ENCODE measurements around the gene KCND2.

Gene KCND2

DNA sequence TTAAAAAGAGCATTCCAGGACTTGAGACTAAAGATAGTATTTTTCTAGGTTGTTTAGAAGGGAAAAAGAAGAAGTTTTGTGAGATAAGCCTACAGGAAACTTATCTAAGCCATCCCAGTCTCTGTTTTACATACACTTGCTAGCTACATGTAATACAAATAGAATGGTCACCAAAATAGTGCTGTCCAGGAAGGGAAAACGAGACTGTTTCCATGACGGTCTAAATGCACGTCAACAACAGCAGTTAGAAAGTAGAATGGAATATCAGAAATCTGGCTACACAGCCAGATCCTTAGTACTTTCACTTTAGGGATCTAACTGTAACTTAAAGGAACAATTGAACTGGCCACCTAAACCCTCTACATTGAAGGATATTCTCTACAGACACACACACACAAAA lies 467.4 kb downstream of the KCND2 start:
- no peak for DNase-seq (ENCODE audit: low spot score)
- in situ Hi-C loops (cut with MboI; ENCODE audit: low sequenced_read_pairs, unreplicated experiment): loop anchor here (25.0 kb wide), 2 partner anchors 478 to 803 kb away; partner anchors contain the start of gene KCND2
- TF ChIP-seq CTCF (IDR thresholded peaks at IDR 0.05; ENCODE audit: borderline replicate concordance, control extremely low read depth, extremely low read depth, insufficient read depth, missing control alignments): no peak

- no peak for DNase-seq (ENCODE audit: low spot score)
- in situ Hi-C loops (cut with MboI; ENCODE audit: low sequenced_read_pairs, unreplicated experiment): loop anchor here (25.0 kb wide), 2 partner anchors 479 to 804 kb away; partner anchors contain the start of gene KCND2
- TF ChIP-seq CTCF (IDR thresholded peaks at IDR 0.05; ENCODE audit: borderline replicate concordance, control extremely low read depth, extremely low read depth, insufficient read depth, missing control alignments): no peak
These were observed 468.5 kb downstream of the KCND2 start for GRCh38 chr7:120741371-120742042.

- in situ Hi-C loops (cut with MboI; ENCODE audit: low sequenced_read_pairs, unreplicated experiment): loop anchor here (25.0 kb wide), 2 partner anchors 480 to 805 kb away; partner anchors contain the start of gene KCND2
- TF ChIP-seq CTCF (IDR thresholded peaks at IDR 0.05; ENCODE audit: borderline replicate concordance, control extremely low read depth, extremely low read depth, insufficient read depth, missing control alignments): no peak
- no peak for DNase-seq (ENCODE audit: low spot score)
These were observed 469.4 kb downstream of the KCND2 start for GRCh38 chr7:120742372-120742771.

- no peak for DNase-seq (ENCODE audit: low spot score)
- TF ChIP-seq CTCF (IDR thresholded peaks at IDR 0.05; ENCODE audit: borderline replicate concordance, control extremely low read depth, extremely low read depth, insufficient read depth, missing control alignments): no peak
- in situ Hi-C loops (cut with MboI; ENCODE audit: low sequenced_read_pairs, unreplicated experiment): loop anchor here (25.0 kb wide), 2 partner anchors 481 to 806 kb away; partner anchors contain the start of gene KCND2
These were observed 470.2 kb downstream of the KCND2 start for GRCh38 chr7:120743128-120743527.

- in situ Hi-C loops (cut with MboI; ENCODE audit: low sequenced_read_pairs, unreplicated experiment): no loop called here
- TF ChIP-seq CTCF (IDR thresholded peaks at IDR 0.05; ENCODE audit: borderline replicate concordance, control extremely low read depth, extremely low read depth, insufficient read depth, missing control alignments): no peak
- peak; percentile 26 for DNase-seq (ENCODE audit: low spot score)
These were observed 487.1 kb downstream of the KCND2 start for GRCh38 chr7:120760050-120760449.

- in situ Hi-C loops (cut with MboI; ENCODE audit: low sequenced_read_pairs, unreplicated experiment): no loop called here
- DNase-seq (ENCODE audit: low spot score): no peak
- no peak for TF ChIP-seq CTCF (IDR thresholded peaks at IDR 0.05; ENCODE audit: borderline replicate concordance, control extremely low read depth, extremely low read depth, insufficient read depth, missing control alignments)
These were observed 487.9 kb downstream of the KCND2 start for GRCh38 chr7:120760851-120761250.

Data from GM13976 (cell line).